GM12878 (cell line): ENCODE data around the gene EPHB1. TPM values are rescaled to one million over a fixed set of nuclear protein-coding genes. Genes with fewer than 3 reads are reported as not detected.

Experiments used
- ATAC-seq: fragments of 200-7000 bp; cut with Tn5 transposase; 3 replicates; pipeline ENCODE4 v1.9.1; 2020; ENCODE audit warnings: mild to moderate bottlenecking, moderate library complexity
- BruUV-seq: library from RNA; stranded (reverse); fragments of 400-500 nt; replicated peaks from 2 replicates; lab custom pipeline; 2021; lab: Mats Ljungman, UMichigan
- CTCF ChIA-PET: fragments of 300-600 bp; sonication (Branson Sonifier 250); formaldehyde crosslinking; extraction: SDS; loops from one replicate; lab custom pipeline; 2021; ENCODE audit warnings: inconsistent platforms; lab: Yijun Ruan, JAX
- POLR2A ChIA-PET: fragments of 350-600 bp; formaldehyde crosslinking; extraction: SDS; loops from one replicate; lab custom pipeline; 2021; ENCODE audit warnings: inconsistent platforms; lab: Charles Lee
- RAD21 ChIA-PET: fragments of 300-600 bp; sonication (Branson Sonifier 250); formaldehyde crosslinking; loops from one replicate; lab custom pipeline; 2023; ENCODE audit warnings: antibody characterized with exemption; ENCODE audit not compliant: unreplicated experiment; lab: Charles Lee
- SMC1A ChIA-PET: fragments of 300-600 bp; sonication (Branson Sonifier 250); formaldehyde crosslinking; loops from one replicate; lab custom pipeline; 2023; ENCODE audit not compliant: unreplicated experiment, uncharacterized antibody; lab: Charles Lee
- DNase-seq: peaks from one replicate; pipeline ENCODE4 v3.0.0-alpha.2; 2011; ENCODE audit warnings: low read depth, low spot score
- FAIRE-seq: peaks from 3 replicates; lab custom pipeline; 2011; peaks lifted over from hg19 to GRCh38; lab: Jason Lieb, UNC
- H2AFZ ChIP-seq: 2 replicates; pipeline ENCODE4 v1.6.0; 2011; ENCODE audit warnings: low read depth, low read length, control low read depth; ENCODE audit not compliant: control insufficient read depth
- H3K27ac ChIP-seq: 2 replicates; pipeline ENCODE4 v1.5.1; 2011; ENCODE audit warnings: control low read depth; ENCODE audit not compliant: control insufficient read depth, insufficient read depth
- H3K27me3 ChIP-seq, 2 experiments: replicated peaks in 1 of 2; 2 replicates each; pipeline versions ENCODE4 v1.6.0 to v1.6.1; 2011; ENCODE audit warnings: low read length in 1 of 2; ENCODE audit not compliant: control insufficient read depth in 2 of 2, insufficient read depth in 2 of 2
- H3K36me3 ChIP-seq, 2 experiments: 2 replicates each; pipeline ENCODE4 v1.5.1; 2011; ENCODE audit warnings: low read length in 1 of 2; ENCODE audit not compliant: control insufficient read depth in 2 of 2, insufficient read depth in 2 of 2
- H3K4me1 ChIP-seq: 2 replicates; pipeline ENCODE4 v1.6.1; 2011; ENCODE audit warnings: mild to moderate bottlenecking, low read length, moderate library complexity, mixed read lengths; ENCODE audit not compliant: control insufficient read depth, insufficient read depth
- H3K4me2 ChIP-seq: 2 replicates; pipeline ENCODE4 v1.6.0; 2011; ENCODE audit warnings: control low read depth; ENCODE audit not compliant: control insufficient read depth, insufficient read depth
- H3K4me3 ChIP-seq: fragments of 200-600 bp; sonication (generic); 2 replicates; pipeline ENCODE4 v1.5.1; 2016
- H3K79me2 ChIP-seq: 2 replicates; pipeline ENCODE4 v1.6.0; 2011; ENCODE audit warnings: low read length; ENCODE audit not compliant: control insufficient read depth, insufficient read depth
- H3K9ac ChIP-seq: 2 replicates; pipeline ENCODE4 v1.8.0; 2011; ENCODE audit warnings: low read length, control low read depth, mixed read lengths; ENCODE audit not compliant: control insufficient read depth, insufficient read depth
- H3K9me3 ChIP-seq: replicated peaks from 3 replicates; pipeline ENCODE4 v1.5.1; 2011; ENCODE audit warnings: mild to moderate bottlenecking, low read length; ENCODE audit not compliant: control insufficient read depth, insufficient read depth
- H4K20me1 ChIP-seq: 2 replicates; pipeline ENCODE4 v1.6.0; 2011; ENCODE audit not compliant: control insufficient read depth, insufficient read depth
- BHLHE40 ChIP-seq, 2 experiments: fragments of 450-650 bp in 1 of 2; IDR thresholded peaks; 2 replicates each; pipeline ENCODE4 v1.6.1; 2011 to 2017; ENCODE audit warnings: low read depth in 2 of 2, borderline replicate concordance in 1 of 2, improper control_type of control experiment in 1 of 2, low read length in 1 of 2, mild to moderate bottlenecking in 1 of 2
- CBX5 ChIP-seq: sonication (generic); IDR thresholded peaks from 2 replicates; pipeline ENCODE4 v1.6.1; 2016; ENCODE audit warnings: low read depth, moderate library complexity, mild to moderate bottlenecking, inconsistent platforms
- EGR1 ChIP-seq, 2 experiments: IDR thresholded peaks; 1 replicate in 1 of 2; 2 replicates in 1 of 2; pipeline ENCODE4 v1.6.1; 2011 to 2012; ENCODE audit warnings: low read depth in 2 of 2, low read length in 2 of 2, borderline replicate concordance in 1 of 2, mild to moderate bottlenecking in 1 of 2, moderate library complexity in 1 of 2
- IKZF1 ChIP-seq: fragments of 450-650 bp; conservative IDR thresholded peaks from 2 replicates; pipeline ENCODE4 v1.6.1; 2017; ENCODE audit warnings: antibody characterized with exemption, mild to moderate bottlenecking
- IKZF2 ChIP-seq, 2 experiments: fragments of 450-650 bp; IDR thresholded peaks; 2 replicates each; pipeline ENCODE4 v1.6.1; 2017; ENCODE audit warnings: mild to moderate bottlenecking in 2 of 2, moderate library complexity in 2 of 2
- NBN ChIP-seq: fragments of 450-650 bp; IDR thresholded peaks from 2 replicates; pipeline ENCODE4 v1.6.1; 2016
- POLR2AphosphoS2 ChIP-seq: IDR thresholded peaks from 2 replicates; pipeline ENCODE4 v1.6.1; 2011; ENCODE audit warnings: low read depth, mild to moderate bottlenecking, low read length, improper control_type of control experiment, moderate library complexity
- ZNF274 ChIP-seq: IDR thresholded peaks from one replicate; pipeline ENCODE4 v1.8.0; 2011; ENCODE audit not compliant: insufficient read length, insufficient read depth
- WGBS: methylation state at CpG from one replicate; pipeline ENCODE4 v1.1.6; 2016; ENCODE audit warnings: low lambda C conversion rate; ENCODE audit not compliant: insufficient replicate concordance, insufficient coverage; ENCODE audit errors: missing lambda C conversion rate; 5-methylcytosine and 5-hydroxymethylcytosine counted together
- in situ Hi-C: fragments of 300-500 bp; cut with MboI; formaldehyde crosslinking; loops from 9 replicates; pipeline ENCODE4 v1.14.3; 2018; ENCODE audit warnings: mixed read lengths
- intact Hi-C: fragments of 100-400 bp; cut with micrococcal nuclease; formaldehyde crosslinking; loops from one replicate; pipeline ENCODE4 v1.14.2; 2022; ENCODE audit not compliant: unreplicated experiment
- polyA plus RNA-seq, 11 experiments: library from polyadenylated mRNA; depleted of rRNA in 4 of 11; unstranded in 6 of 11; stranded (reverse) in 5 of 11; fragments of >200 nt; fragmentation: Nextera tagmentation in 4 of 11; fragmentation: Illumina TruSeq in 1 of 11; extraction: Ambion mirVana in 4 of 11; extraction: Trizol in 1 of 11; gene quantifications; 1 replicate in 1 of 11; 2 replicates in 10 of 11; pipeline versions ENCODE4 v1.2.1 to v1.2.3, GENCODE V29; 2011 to 2016; ENCODE audit warnings: inconsistent platforms in 2 of 11, missing spikeins in 2 of 11, low read depth in 1 of 11
- total RNA-seq, 4 experiments: library from RNA; depleted of rRNA in 3 of 4; stranded (reverse); fragments of >200 nt in 3 of 4; fragmentation: Illumina TruSeq in 1 of 4; extraction: Trizol in 1 of 4; gene quantifications; 2 replicates each; pipeline versions ENCODE4 v1.2.1 to v1.2.3, GENCODE V29; 2013 to 2021
- TF ChIP-seq, protein P1 (sequence below): fragments of 450-650 bp; IDR thresholded peaks from 2 replicates; pipeline ENCODE4 v1.6.1; 2017; ENCODE audit warnings: antibody characterized with exemption, mild to moderate bottlenecking, moderate library complexity

Gene EPHB1
- total and polyA plus RNA-seq, 10 of the 15 experiments (the other 5 are each of a cell fraction or from before 2014, with no cell fraction given), result 0.33 to 23.8 (median 1.2) TPM

DNA sequence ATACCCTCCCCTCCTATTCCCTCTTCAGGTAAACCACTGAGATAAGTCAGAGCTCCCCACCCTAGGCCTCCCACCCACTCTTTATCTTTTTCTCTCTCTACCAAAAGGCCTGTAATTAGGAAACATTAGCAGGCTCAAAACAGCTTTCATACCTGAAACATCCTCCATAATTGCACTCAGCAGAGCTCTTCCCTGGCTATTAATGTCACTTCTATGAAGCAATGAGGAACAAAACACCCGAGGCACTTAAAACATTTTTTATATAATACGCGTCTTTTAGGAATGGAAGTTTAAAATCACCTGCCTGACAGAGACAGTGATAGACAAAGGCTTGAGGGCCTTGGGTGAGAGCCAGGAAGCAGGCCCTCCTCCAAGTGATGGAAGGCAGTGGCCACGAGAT is 138.9 kb downstream of the EPHB1 start:
- intact Hi-C loops (no loop called here), in situ Hi-C loops (no loop called here)
- H3K27ac ChIP-seq, result no peak overlapping the region
- DNase-seq (no peak), ATAC-seq (no peak), FAIRE-seq (no peak)
- H3K79me2 ChIP-seq, result peaks cover 1% of the 10 kb centered on the region
- TF ChIP-seq BHLHE40 (IDR thresholded peaks at IDR 0.05; ENCODE audit: borderline replicate concordance in 1 of 2, low read depth in 2 of 2, low read length in 1 of 2) (no peak), IKZF1 (no peak), POLR2AphosphoS2 (no peak)
- no peak overlapping the region for H3K9ac ChIP-seq
- H2AFZ ChIP-seq, result no peak overlapping the region
- no peaks in the 10 kb centered on the region for H3K27me3 ChIP-seq
- RAD21 ChIA-PET, result no interaction called here
- H3K4me3 ChIP-seq, result no peak overlapping the region
- WGBS, result 61% methylated on average over 4 of the region's 4 CpGs
- no TSS peak for BruUV-seq
- POLR2A ChIA-PET, result no interaction called here
- peaks cover 18% of the 10 kb centered on the region for H3K4me1 ChIP-seq
- SMC1A ChIA-PET, result interaction anchor here (1.0 kb wide), 1 partner anchor 16 kb away, joined by 4 read pairs; no protein-coding TSS in a partner anchor
- no peaks in the 10 kb centered on the region for H3K9me3 ChIP-seq
- peaks cover 1 to 2% of the 10 kb centered on the region in 2 experiments; a peak in 2 of 4 replicates for H3K36me3 ChIP-seq
- CTCF ChIA-PET, result interaction anchor here (0.9 kb wide), 1 partner anchor 139 kb away, joined by 3 read pairs; the partner anchor contains the start of gene EPHB1
- H4K20me1 ChIP-seq, result no peaks in the 10 kb centered on the region
- H3K4me2 ChIP-seq, result no peak overlapping the region

DNA sequence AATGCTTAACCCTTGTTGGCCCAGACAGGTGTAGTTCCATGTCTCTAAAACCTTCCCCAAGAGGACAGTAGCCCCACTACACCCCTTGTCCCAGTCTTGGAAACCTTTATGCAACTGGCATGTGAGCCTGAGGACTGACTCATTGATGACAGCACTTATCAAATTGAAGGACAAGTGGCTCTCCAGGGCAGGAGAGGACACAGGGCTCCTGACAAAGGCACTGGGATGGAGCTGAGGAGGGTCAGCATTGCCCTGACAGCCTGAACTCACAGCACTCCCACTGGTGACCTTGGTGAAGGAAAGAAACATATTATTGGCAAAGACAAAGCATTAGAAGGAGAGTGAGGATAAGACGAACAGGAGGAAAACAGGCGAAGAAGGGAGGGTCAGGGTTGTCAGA is 139.9 kb downstream of the EPHB1 start:
- no peak overlapping the region for H3K27ac ChIP-seq
- H4K20me1 ChIP-seq, result no peaks in the 10 kb centered on the region
- no peak overlapping the region for H3K4me2 ChIP-seq
- peaks cover 9% of the 10 kb centered on the region for H3K4me1 ChIP-seq
- H3K9me3 ChIP-seq, result no peaks in the 10 kb centered on the region
- in situ Hi-C loops (no loop called here), intact Hi-C loops (no loop called here)
- ChIA-PET RAD21 (no interaction called here), SMC1A (interaction anchor here (2.4 kb wide), 1 partner anchor 15 kb away, joined by 8 read pairs; no protein-coding TSS in a partner anchor), POLR2A (interaction anchor here (1.1 kb wide), 1 partner anchor 10 kb away, joined by 3 read pairs; no protein-coding TSS in a partner anchor), CTCF (no interaction called here)
- 23% methylated on average over 2 of the region's 2 CpGs for WGBS
- ATAC-seq (no peak), DNase-seq (no peak), FAIRE-seq (no peak)
- H3K9ac ChIP-seq, result no peak overlapping the region
- TF ChIP-seq IKZF2 (IDR thresholded peaks at IDR 0.05) (no peak), ZNF274 (no peak), EGR1 (IDR thresholded peaks at IDR 0.05; ENCODE audit: borderline replicate concordance in 1 of 2, low read depth in 2 of 2, low read length in 2 of 2) (no peak), NBN (no peak), CBX5 (no peak)
- TF ChIP-seq, protein P1, sequence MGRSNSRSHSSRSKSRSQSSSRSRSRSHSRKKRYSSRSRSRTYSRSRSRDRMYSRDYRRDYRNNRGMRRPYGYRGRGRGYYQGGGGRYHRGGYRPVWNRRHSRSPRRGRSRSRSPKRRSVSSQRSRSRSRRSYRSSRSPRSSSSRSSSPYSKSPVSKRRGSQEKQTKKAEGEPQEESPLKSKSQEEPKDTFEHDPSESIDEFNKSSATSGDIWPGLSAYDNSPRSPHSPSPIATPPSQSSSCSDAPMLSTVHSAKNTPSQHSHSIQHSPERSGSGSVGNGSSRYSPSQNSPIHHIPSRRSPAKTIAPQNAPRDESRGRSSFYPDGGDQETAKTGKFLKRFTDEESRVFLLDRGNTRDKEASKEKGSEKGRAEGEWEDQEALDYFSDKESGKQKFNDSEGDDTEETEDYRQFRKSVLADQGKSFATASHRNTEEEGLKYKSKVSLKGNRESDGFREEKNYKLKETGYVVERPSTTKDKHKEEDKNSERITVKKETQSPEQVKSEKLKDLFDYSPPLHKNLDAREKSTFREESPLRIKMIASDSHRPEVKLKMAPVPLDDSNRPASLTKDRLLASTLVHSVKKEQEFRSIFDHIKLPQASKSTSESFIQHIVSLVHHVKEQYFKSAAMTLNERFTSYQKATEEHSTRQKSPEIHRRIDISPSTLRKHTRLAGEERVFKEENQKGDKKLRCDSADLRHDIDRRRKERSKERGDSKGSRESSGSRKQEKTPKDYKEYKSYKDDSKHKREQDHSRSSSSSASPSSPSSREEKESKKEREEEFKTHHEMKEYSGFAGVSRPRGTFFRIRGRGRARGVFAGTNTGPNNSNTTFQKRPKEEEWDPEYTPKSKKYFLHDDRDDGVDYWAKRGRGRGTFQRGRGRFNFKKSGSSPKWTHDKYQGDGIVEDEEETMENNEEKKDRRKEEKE, result no peak
- no TSS peak for BruUV-seq
- peaks cover 0 to 2% of the 10 kb centered on the region in 2 experiments; a peak in 2 of 4 replicates for H3K36me3 ChIP-seq
- no peak overlapping the region for H3K4me3 ChIP-seq
- H3K79me2 ChIP-seq, result no peaks in the 10 kb centered on the region
- no peak overlapping the region for H2AFZ ChIP-seq
- no peaks in the 10 kb centered on the region for H3K27me3 ChIP-seq
